GM12874 (cell line): ENCODE results near the gene DGKQ.

Experiments
- CTCF ChIP-seq: IDR thresholded peaks from 2 replicates; pipeline ENCODE4 v1.5.1; 2011; ENCODE audit warnings: low read depth, mild to moderate bottlenecking, control low read depth, low read length, moderate library complexity; ENCODE audit not compliant: insufficient read depth

The DGKQ gene

GRCh38 chr4:913280-913618 lies 60.1 kb downstream of the DGKQ start:
- TF ChIP-seq CTCF: no peak

GRCh38 chr4:912548-913279 lies 60.7 kb downstream of the DGKQ start:
- no peak for TF ChIP-seq CTCF

GRCh38 chr4:911871-912490 lies 61.4 kb downstream of the DGKQ start:
- TF ChIP-seq CTCF: no peak

GRCh38 chr4:911221-911751 lies 62.1 kb downstream of the DGKQ start:
- TF ChIP-seq CTCF: no peak

- no peak for TF ChIP-seq CTCF
These were observed 62.8 kb downstream of the DGKQ start for GRCh38 chr4:910366-911091.

GRCh38 chr4:909821-910220 lies 63.5 kb downstream of the DGKQ start:
- no peak for TF ChIP-seq CTCF

- TF ChIP-seq CTCF: no peak
These were observed 64.2 kb downstream of the DGKQ start for GRCh38 chr4:909131-909571.
